ENCODE measurements around the gene COL8A1. TPM values are rescaled to one million over a fixed set of nuclear protein-coding genes. Genes with fewer than 3 reads are reported as not detected.

Gene COL8A1
- total RNA-seq, 1 experiment from 2014 or later: 0.07 TPM

- H3K4me1 ChIP-seq (ENCODE audit: control insufficient read depth in 1 of 2, insufficient read depth in 2 of 2, low read length in 2 of 2): no peaks in the 10 kb centered on the region
- H3K4me3 ChIP-seq (replicated peaks in 1 of 2; ENCODE audit: low read depth in 1 of 2, low read length in 2 of 2): no peak overlapping the region
- ChIA-PET POLR2A (no interaction called here), RAD21 (ENCODE audit: low non-redundant PET in 1 of 2, low total read pairs in 2 of 2, uncharacterized antibody in 2 of 2, unreplicated experiment in 2 of 2) (no interaction called here), CTCF (no interaction called here)
- ATAC-seq (no peak), DNase-seq (ENCODE audit: low read depth, low spot score) (no peak)
- no peak overlapping the region for H3K27ac ChIP-seq (ENCODE audit: low read depth, low read length)
- TF ChIP-seq JUND (IDR thresholded peaks at IDR 0.05): no peak
- TF ChIP-seq EGR1 (IDR thresholded peaks at IDR 0.05; ENCODE audit: low read depth): no peak
- no peak for TF ChIP-seq EZH2phosphoT487 (IDR thresholded peaks at IDR 0.05; ENCODE audit: borderline replicate concordance)
- no peak for TF ChIP-seq MAX (IDR thresholded peaks at IDR 0.05)
- no peak for TF ChIP-seq ELF1 (IDR thresholded peaks at IDR 0.05; ENCODE audit: borderline replicate concordance, low read depth)
- TF ChIP-seq RAD21 (IDR thresholded peaks at IDR 0.05; ENCODE audit: low read depth): no peak
- no peak for TF ChIP-seq CEBPB (IDR thresholded peaks at IDR 0.05; ENCODE audit: low read depth)
- TF ChIP-seq ZNF274 (IDR thresholded peaks at IDR 0.05; ENCODE audit: low read depth, low read length): no peak
- no peak for TF ChIP-seq SP1 (IDR thresholded peaks at IDR 0.05; ENCODE audit: low read depth)
- no peak for TF ChIP-seq POLR2A (IDR thresholded peaks at IDR 0.05; ENCODE audit: borderline replicate concordance, extremely low read depth, insufficient read depth, insufficient read length)
- no peak for TF ChIP-seq ATF3 (IDR thresholded peaks at IDR 0.05)
- TF ChIP-seq SIN3A (IDR thresholded peaks at IDR 0.05; ENCODE audit: low read depth): no peak
- TF ChIP-seq POLR2AphosphoS5 (IDR thresholded peaks at IDR 0.05; ENCODE audit: low read depth, low read length): no peak
- TF ChIP-seq TCF7L2 (IDR thresholded peaks at IDR 0.05; ENCODE audit: borderline replicate concordance, extremely low read depth, insufficient read depth, insufficient read length): no peak
- TF ChIP-seq CTCF (IDR thresholded peaks at IDR 0.05 in 2 of 3, conservative IDR thresholded peaks at IDR 0.05 in 1 of 3; ENCODE audit: borderline replicate concordance in 1 of 3, insufficient read depth in 1 of 3, low read depth in 2 of 3, low read length in 2 of 3): no peak
- no peak for TF ChIP-seq ZBTB33 (IDR thresholded peaks at IDR 0.05; ENCODE audit: extremely low read depth, insufficient replicate concordance, low read length)
- H3K4me2 ChIP-seq (ENCODE audit: low read length): no peak overlapping the region
- no peak overlapping the region for H2AFZ ChIP-seq (ENCODE audit: low read depth, low read length, poor library complexity, severe bottlenecking)
- H3K36me3 ChIP-seq (ENCODE audit: control insufficient read depth in 1 of 2, insufficient read depth in 2 of 2, low read length in 2 of 2): no peaks in the 10 kb centered on the region
- H4K20me1 ChIP-seq (ENCODE audit: insufficient read depth): no peaks in the 10 kb centered on the region
- intact Hi-C loops (cut with micrococcal nuclease): no loop called here
- H3K9me2 ChIP-seq (ENCODE audit: insufficient read depth): no peaks in the 10 kb centered on the region
- H3K27me3 ChIP-seq (ENCODE audit: insufficient read depth, low read length): peaks cover 11% of the 10 kb centered on the region
- H3K79me2 ChIP-seq (ENCODE audit: insufficient read depth, low read length): no peaks in the 10 kb centered on the region
- no peaks in the 10 kb centered on the region for H3K9me3 ChIP-seq (ENCODE audit: control insufficient read depth in 1 of 2, insufficient read depth in 1 of 2, low read depth in 1 of 2, low read length in 2 of 2)
- BruUV-seq (replicated peaks): no TSS peak
- H3K9ac ChIP-seq (ENCODE audit: low read length): no peak overlapping the region
Measured at GRCh38 chr3:99741588-99741987, 103.2 kb downstream of the COL8A1 start.

Data from HCT116 (cell line).